Mesendoderm (in vitro differentiated cells): ENCODE data around the gene CACNB2.
A peak's percentile ranks its signal among the peaks of the same experiment; 100 is the strongest.

Source experiments
- DNase-seq: peaks from one replicate; pipeline ENCODE4 v3.0.0; 2013
- H2AK5ac ChIP-seq: 2 replicates; pipeline ENCODE4 v1.6.1; 2013; ENCODE audit warnings: low read length, inconsistent platforms
- H2BK120ac ChIP-seq: 2 replicates; pipeline ENCODE4 v1.6.1; 2013; ENCODE audit warnings: low read depth, mild to moderate bottlenecking, low read length, moderate library complexity, mixed read lengths
- H2BK15ac ChIP-seq: replicated peaks from 2 replicates; pipeline ENCODE4 v1.6.1; 2013; ENCODE audit warnings: low read depth, mild to moderate bottlenecking, moderate library complexity
- H2BK5ac ChIP-seq: 2 replicates; pipeline ENCODE4 v1.6.1; 2013; ENCODE audit warnings: low read length, inconsistent platforms
- H3K18ac ChIP-seq: 2 replicates; pipeline ENCODE4 v1.6.1; 2013; ENCODE audit warnings: mild to moderate bottlenecking, low read length, mixed read lengths
- H3K23ac ChIP-seq: one replicate; pipeline ENCODE4 v1.6.1; 2013; ENCODE audit warnings: low read length
- H3K27ac ChIP-seq: 2 replicates; pipeline ENCODE4 v1.5.1; 2013; ENCODE audit warnings: low read depth, mild to moderate bottlenecking, inconsistent platforms, low read length, moderate library complexity
- H3K27me3 ChIP-seq: 2 replicates; pipeline ENCODE4 v1.6.1; 2013; ENCODE audit warnings: low read length, control low read depth, mild to moderate bottlenecking, inconsistent platforms; ENCODE audit not compliant: insufficient read depth, poor library complexity
- H3K36me3 ChIP-seq: 2 replicates; pipeline ENCODE4 v1.6.1; 2013; ENCODE audit warnings: low read length, inconsistent platforms; ENCODE audit not compliant: control insufficient read depth, insufficient read depth
- H3K4ac ChIP-seq: one replicate; pipeline ENCODE4 v1.6.1; 2013; ENCODE audit warnings: low read depth, mild to moderate bottlenecking, low read length, moderate library complexity
- H3K4me1 ChIP-seq: 2 replicates; pipeline ENCODE4 v1.6.1; 2013; ENCODE audit warnings: low read depth, low read length, inconsistent platforms; ENCODE audit not compliant: control insufficient read depth
- H3K4me2 ChIP-seq: 2 replicates; pipeline ENCODE4 v1.6.1; 2013; ENCODE audit warnings: low read length
- H3K4me3 ChIP-seq: 2 replicates; pipeline ENCODE4 v1.5.1; 2013; ENCODE audit warnings: mild to moderate bottlenecking, low read length
- H3K56ac ChIP-seq: one replicate; pipeline ENCODE4 v1.6.1; 2013; ENCODE audit warnings: low read length
- H3K79me1 ChIP-seq: 2 replicates; pipeline ENCODE4 v1.6.1; 2013; ENCODE audit warnings: low read length, inconsistent platforms
- H3K79me2 ChIP-seq: 2 replicates; pipeline ENCODE4 v1.6.1; 2013; ENCODE audit warnings: mild to moderate bottlenecking, low read length; ENCODE audit not compliant: control insufficient read depth, insufficient read depth
- H3K9ac ChIP-seq: 2 replicates; pipeline ENCODE4 v1.6.1; 2013; ENCODE audit warnings: low read length, inconsistent platforms
- H4K5ac ChIP-seq: one replicate; pipeline ENCODE4 v1.6.1; 2013; ENCODE audit warnings: low read length
- H4K8ac ChIP-seq: one replicate; pipeline ENCODE4 v1.6.1; 2013; ENCODE audit warnings: low read depth, mild to moderate bottlenecking, control low read depth, low read length, moderate library complexity
- WGBS: extraction: QIAGEN DNeasy Blood & Tissue Kit; methylation state at CpG from one replicate; pipeline ENCODE4 v1.1.7; 2013; ENCODE audit warnings: low lambda C conversion rate, missing lambda C conversion rate; ENCODE audit not compliant: insufficient coverage; ENCODE audit errors: extremely low coverage; 5-methylcytosine and 5-hydroxymethylcytosine counted together

Gene CACNB2

GRCh38 chr10:18401416-18402195 is 261.4 kb downstream of the CACNB2 start:
- Histone ChIP-seq H3K4me2 (no peak overlapping the region), H2BK120ac (no peak overlapping the region), H4K8ac (no peak overlapping the region), H2BK5ac (no peak overlapping the region), H3K4me3 (no peak overlapping the region), H3K9ac (no peak overlapping the region), H3K79me1 (no peaks in the 10 kb centered on the region), H4K5ac (no peak overlapping the region), H3K4me1 (no peaks in the 10 kb centered on the region), H3K56ac (no peak overlapping the region), H3K27me3 (no peaks in the 10 kb centered on the region), H3K18ac (no peak overlapping the region), H3K23ac (no peak overlapping the region), H3K36me3 (no peaks in the 10 kb centered on the region), H2AK5ac (no peak overlapping the region), H3K27ac (no peak overlapping the region), H3K4ac (no peak overlapping the region), H3K79me2 (no peaks in the 10 kb centered on the region), H2BK15ac (no peak overlapping the region)
- whole genome bisulfite sequencing = no CpG with 5 or more reads among the region's 12 CpGs
- no peak for DNase-seq

- no peak overlapping the region for H3K23ac ChIP-seq
- H3K27me3 ChIP-seq = no peaks in the 10 kb centered on the region
- no peaks in the 10 kb centered on the region for H3K79me1 ChIP-seq
- no peak overlapping the region for H2BK5ac ChIP-seq
- H2AK5ac ChIP-seq = no peak overlapping the region
- WGBS = no CpG with 5 or more reads among the region's 3 CpGs
- no peaks in the 10 kb centered on the region for H3K4me1 ChIP-seq
- DNase-seq = no peak
- H2BK120ac ChIP-seq = no peak overlapping the region
- no peak overlapping the region for H3K56ac ChIP-seq
- no peaks in the 10 kb centered on the region for H3K36me3 ChIP-seq
- no peak overlapping the region for H3K4me3 ChIP-seq
- no peak overlapping the region for H3K9ac ChIP-seq
- no peak overlapping the region for H3K18ac ChIP-seq
- H3K27ac ChIP-seq = no peak overlapping the region
- H3K4ac ChIP-seq = no peak overlapping the region
- no peak overlapping the region for H3K4me2 ChIP-seq
- no peaks in the 10 kb centered on the region for H3K79me2 ChIP-seq
- no peak overlapping the region for H4K8ac ChIP-seq
- no peak overlapping the region for H2BK15ac ChIP-seq
- H4K5ac ChIP-seq = no peak overlapping the region
Observed at GRCh38 chr10:18402853-18403252, 262.6 kb downstream of the CACNB2 start.

- Histone ChIP-seq H3K27me3 (no peaks in the 10 kb centered on the region), H3K56ac (no peak overlapping the region), H3K4me3 (no peak overlapping the region), H3K4ac (no peak overlapping the region), H2BK120ac (no peak overlapping the region), H3K27ac (no peak overlapping the region), H4K8ac (no peak overlapping the region), H4K5ac (no peak overlapping the region), H3K18ac (no peak overlapping the region), H3K4me2 (no peak overlapping the region), H2BK5ac (no peak overlapping the region), H3K79me1 (no peaks in the 10 kb centered on the region), H3K9ac (no peak overlapping the region), H2AK5ac (no peak overlapping the region), H3K23ac (no peak overlapping the region), H3K79me2 (no peaks in the 10 kb centered on the region), H3K36me3 (no peaks in the 10 kb centered on the region), H3K4me1 (no peaks in the 10 kb centered on the region), H2BK15ac (no peak overlapping the region)
- no CpG with 5 or more reads among the region's 5 CpGs for WGBS
- DNase-seq = no peak
Observed at GRCh38 chr10:18404530-18404929, 264.3 kb downstream of the CACNB2 start.

GRCh38 chr10:18406136-18406535 is 265.9 kb downstream of the CACNB2 start:
- Histone ChIP-seq H3K4me1 (no peaks in the 10 kb centered on the region), H3K56ac (no peak overlapping the region), H2BK15ac (no peak overlapping the region), H3K18ac (no peak overlapping the region), H2BK120ac (no peak overlapping the region), H3K36me3 (no peaks in the 10 kb centered on the region), H3K23ac (no peak overlapping the region), H2BK5ac (no peak overlapping the region), H3K4me3 (no peak overlapping the region), H3K79me2 (no peaks in the 10 kb centered on the region), H3K79me1 (no peaks in the 10 kb centered on the region), H3K4me2 (no peak overlapping the region), H3K27me3 (no peaks in the 10 kb centered on the region), H4K8ac (no peak overlapping the region), H3K27ac (no peak overlapping the region), H3K9ac (no peak overlapping the region), H2AK5ac (no peak overlapping the region), H3K4ac (no peak overlapping the region), H4K5ac (no peak overlapping the region)
- peak; percentile 74 for DNase-seq
- WGBS = no CpG with 5 or more reads among the region's 4 CpGs

DNA sequence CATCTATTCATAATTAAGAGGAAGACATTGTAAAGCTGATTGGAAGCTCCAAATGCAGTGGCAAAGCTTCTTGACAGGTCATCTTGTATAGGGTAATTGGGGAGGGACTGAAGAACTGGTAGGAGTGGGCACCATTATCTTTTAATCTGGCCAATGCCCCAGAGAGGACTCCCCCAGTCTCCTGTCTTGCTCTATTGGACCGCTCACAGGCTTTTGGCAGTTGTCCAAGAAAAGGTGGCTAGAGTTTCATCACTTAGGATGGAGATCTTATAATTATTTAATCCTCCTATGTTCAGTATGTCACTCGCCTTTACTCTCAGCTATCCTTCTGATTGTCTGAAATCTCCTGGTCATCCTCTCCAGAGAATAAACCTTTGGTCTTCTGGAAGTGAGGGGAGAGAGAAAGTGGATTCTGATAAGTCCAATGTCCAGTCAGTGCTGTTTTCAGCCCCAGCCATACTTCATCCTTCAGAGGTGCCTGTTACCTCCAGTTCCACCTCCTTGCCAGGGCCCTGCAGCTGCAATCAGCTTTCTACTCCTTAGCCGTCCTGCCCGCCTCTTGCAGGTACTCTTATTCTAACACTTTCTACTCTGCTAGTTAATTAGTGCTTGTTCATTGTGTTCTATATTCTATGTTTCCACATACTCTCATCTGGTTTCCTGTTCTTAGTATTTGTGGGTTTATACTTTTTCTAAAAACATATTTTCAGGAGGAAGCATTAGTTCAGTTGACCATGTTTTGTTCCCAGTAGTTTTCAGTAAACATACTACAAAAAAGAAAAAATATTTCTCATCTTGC is 269.6 kb downstream of the CACNB2 start:
- H3K79me1 ChIP-seq = no peaks in the 10 kb centered on the region
- no peaks in the 10 kb centered on the region for H3K27me3 ChIP-seq
- H3K56ac ChIP-seq = no peak overlapping the region
- H3K4me1 ChIP-seq = no peaks in the 10 kb centered on the region
- H3K23ac ChIP-seq = no peak overlapping the region
- no peak overlapping the region for H3K4me3 ChIP-seq
- no peak overlapping the region for H3K27ac ChIP-seq
- H3K4me2 ChIP-seq = no peak overlapping the region
- no peak overlapping the region for H2BK5ac ChIP-seq
- no peak overlapping the region for H3K9ac ChIP-seq
- no peaks in the 10 kb centered on the region for H3K36me3 ChIP-seq
- DNase-seq = no peak
- no peak overlapping the region for H3K4ac ChIP-seq
- H3K79me2 ChIP-seq = no peaks in the 10 kb centered on the region
- no CpG with 5 or more reads among the region's 4 CpGs for WGBS
- H2AK5ac ChIP-seq = no peak overlapping the region
- H2BK120ac ChIP-seq = no peak overlapping the region
- no peak overlapping the region for H4K5ac ChIP-seq
- no peak overlapping the region for H4K8ac ChIP-seq
- H3K18ac ChIP-seq = no peak overlapping the region
- H2BK15ac ChIP-seq = no peak overlapping the region
